ENCODE measurements around the gene PSME3IP1. TPM values are rescaled to one million over a fixed set of nuclear protein-coding genes. Genes with fewer than 3 reads are reported as not detected.

The PSME3IP1 gene
- total RNA-seq, 2 donors from 2014 or later = 64.1 to 95.8 TPM

GRCh38 chr16:57147381-57148221 is 38.2 kb downstream of the PSME3IP1 start:
- H3K36me3 ChIP-seq = no peaks in the 10 kb centered on the region
- no peaks in the 10 kb centered on the region for H3K27me3 ChIP-seq (replicated peaks; ENCODE audit: insufficient read depth)
- TF ChIP-seq POLR2AphosphoS5 (IDR thresholded peaks at IDR 0.05) (peak; percentile 6), POLR2A (IDR thresholded peaks at IDR 0.05) (no peak), CTCF (IDR thresholded peaks at IDR 0.05) (no peak)
- H3K4me3 ChIP-seq = no peak overlapping the region
- no peaks in the 10 kb centered on the region for H3K9me3 ChIP-seq
- DNase-seq (ENCODE audit: low spot score) = peak; percentile 43
- H3K27ac ChIP-seq = peak overlapping the region; percentile 56 to 63
- WGBS = 9% methylated on average over 14 of the region's 14 CpGs
- intact Hi-C loops (cut with DNase I) = no loop called here
- H3K4me1 ChIP-seq (replicated peaks) = no peaks in the 10 kb centered on the region

- TF ChIP-seq POLR2AphosphoS5 (IDR thresholded peaks at IDR 0.05) (no peak), CTCF (IDR thresholded peaks at IDR 0.05) (no peak), POLR2A (IDR thresholded peaks at IDR 0.05) (no peak)
- Histone ChIP-seq H3K4me3 (no peak overlapping the region), H3K36me3 (no peaks in the 10 kb centered on the region), H3K4me1 (replicated peaks) (no peaks in the 10 kb centered on the region), H3K27me3 (replicated peaks; ENCODE audit: insufficient read depth) (no peaks in the 10 kb centered on the region), H3K27ac (peak overlapping the region in 1 of 2 donors; percentile 16), H3K9me3 (no peaks in the 10 kb centered on the region)
- intact Hi-C loops (cut with DNase I) = no loop called here
- WGBS = 91% methylated on average over 5 of the region's 5 CpGs
- DNase-seq (ENCODE audit: low spot score) = no peak
Observed at GRCh38 chr16:57146735-57147134, 39.1 kb downstream of the PSME3IP1 start.

- no peaks in the 10 kb centered on the region for H3K36me3 ChIP-seq
- H3K9me3 ChIP-seq = no peaks in the 10 kb centered on the region
- no peak for DNase-seq (ENCODE audit: low spot score)
- H3K4me3 ChIP-seq = no peak overlapping the region
- WGBS = 86% methylated on average over 24 of the region's 24 CpGs
- no peak overlapping the region for H3K27ac ChIP-seq
- TF ChIP-seq POLR2AphosphoS5 (IDR thresholded peaks at IDR 0.05) (no peak), POLR2A (IDR thresholded peaks at IDR 0.05) (no peak), CTCF (IDR thresholded peaks at IDR 0.05) (no peak)
- intact Hi-C loops (cut with DNase I) = no loop called here
- no peaks in the 10 kb centered on the region for H3K4me1 ChIP-seq (replicated peaks)
- H3K27me3 ChIP-seq (replicated peaks; ENCODE audit: insufficient read depth) = no peaks in the 10 kb centered on the region
Observed at GRCh38 chr16:57146040-57146647, 39.7 kb downstream of the PSME3IP1 start.

GRCh38 chr16:57145046-57146021 is 40.5 kb downstream of the PSME3IP1 start:
- no peak for TF ChIP-seq CTCF (IDR thresholded peaks at IDR 0.05)
- TF ChIP-seq POLR2AphosphoS5 (IDR thresholded peaks at IDR 0.05) = no peak
- TF ChIP-seq POLR2A (IDR thresholded peaks at IDR 0.05) = no peak
- no peak for DNase-seq (ENCODE audit: low spot score)
- H3K4me1 ChIP-seq (replicated peaks) = no peaks in the 10 kb centered on the region
- no peaks in the 10 kb centered on the region for H3K9me3 ChIP-seq
- no peak overlapping the region for H3K27ac ChIP-seq
- no peaks in the 10 kb centered on the region for H3K27me3 ChIP-seq (replicated peaks; ENCODE audit: insufficient read depth)
- no peaks in the 10 kb centered on the region for H3K36me3 ChIP-seq
- H3K4me3 ChIP-seq = no peak overlapping the region
- WGBS = 83% methylated on average over 14 of the region's 14 CpGs
- intact Hi-C loops (cut with DNase I) = no loop called here
